Fibroblast of lung (primary cell): ENCODE data around the gene EXOC2. TPM values are rescaled to one million over a fixed set of nuclear protein-coding genes. Genes with fewer than 3 reads are reported as not detected.

Experiments used
- DNase-seq, 2 donors: peaks; one replicate each; pipeline versions ENCODE4 v3.0.0 to v3.0.0-alpha.2; 2010; ENCODE audit warnings: low read depth in 2 of 2
- H2AFZ ChIP-seq: 2 replicates; pipeline ENCODE4 v1.5.1; 2012; ENCODE audit warnings: low read length, control low read depth, inconsistent platforms
- H3K27ac ChIP-seq: 2 replicates; pipeline ENCODE4 v1.5.1; 2011; ENCODE audit warnings: low read length, control low read depth; ENCODE audit not compliant: insufficient read depth
- H3K27me3 ChIP-seq: 2 replicates; pipeline ENCODE4 v1.5.1; 2011; ENCODE audit warnings: mild to moderate bottlenecking, low read length; ENCODE audit not compliant: control insufficient read depth, insufficient read depth
- H3K36me3 ChIP-seq: 2 replicates; pipeline ENCODE4 v1.5.1; 2011; ENCODE audit warnings: low read length; ENCODE audit not compliant: control insufficient read depth, insufficient read depth
- H3K4me1 ChIP-seq: 2 replicates; pipeline ENCODE4 v1.5.1; 2011; ENCODE audit warnings: low read length; ENCODE audit not compliant: control insufficient read depth, insufficient read depth; ENCODE audit errors: extremely low read depth
- H3K4me2 ChIP-seq: 2 replicates; pipeline ENCODE4 v1.5.1; 2011; ENCODE audit warnings: low read length, control low read depth; ENCODE audit not compliant: insufficient read depth; ENCODE audit errors: extremely low read depth
- H3K4me3 ChIP-seq, 4 experiments: fragments of 200-600 bp in 1 of 4; sonication (generic) in 1 of 4; replicated peaks in 1 of 4; 2 replicates each; pipeline ENCODE4 v1.5.1; 2011 to 2016; ENCODE audit warnings: low read length in 4 of 4, low read depth in 3 of 4, mild to moderate bottlenecking in 3 of 4, control low read depth in 2 of 4, inconsistent platforms in 1 of 4, mixed read lengths in 1 of 4; ENCODE audit not compliant: insufficient read depth in 1 of 4; ENCODE audit errors: control extremely low read depth in 1 of 4
- H3K79me2 ChIP-seq: 2 replicates; pipeline ENCODE4 v1.5.1; 2012; ENCODE audit warnings: mild to moderate bottlenecking, low read length, inconsistent platforms; ENCODE audit not compliant: control insufficient read depth, insufficient read depth
- H3K9ac ChIP-seq: 2 replicates; pipeline ENCODE4 v1.5.1; 2011; ENCODE audit warnings: mild to moderate bottlenecking, low read length, control low read depth; ENCODE audit not compliant: insufficient read depth
- H3K9me3 ChIP-seq: 2 replicates; pipeline ENCODE4 v1.5.1; 2012; ENCODE audit warnings: low read depth, low read length; ENCODE audit not compliant: control insufficient read depth, insufficient read depth
- H4K20me1 ChIP-seq: 2 replicates; pipeline ENCODE4 v1.5.1; 2011; ENCODE audit warnings: low read length; ENCODE audit not compliant: control insufficient read depth, insufficient read depth; ENCODE audit errors: extremely low read depth
- EZH2 ChIP-seq: IDR thresholded peaks from 2 replicates; pipeline ENCODE4 v1.5.1; 2012; ENCODE audit warnings: low read length, control low read depth, mild to moderate bottlenecking; ENCODE audit errors: missing control alignments
- polyA plus RNA-seq, 2 donors: library from polyadenylated mRNA; depleted of rRNA in 1 of 2; stranded (reverse) in 1 of 2; unstranded in 1 of 2; fragments of >200 nt; gene quantifications; 2 replicates each; pipeline ENCODE4 v1.2.1, GENCODE V29; 2011 to 2012; ENCODE audit warnings: missing spikeins in 1 of 2
- total RNA-seq: library from RNA; depleted of rRNA; stranded (reverse); fragments of >200 nt; gene quantifications from 2 replicates; pipeline ENCODE4 v1.2.1, GENCODE V29; 2014
- TF ChIP-seq, protein P1 (sequence below), 2 donors: IDR thresholded peaks in 1 of 2; conservative IDR thresholded peaks in 1 of 2; 1 replicate in 1 of 2; 2 replicates in 1 of 2; pipeline ENCODE4 v1.5.1; 2011 to 2012; ENCODE audit warnings: low read length in 2 of 2, control low read depth in 1 of 2, inconsistent platforms in 1 of 2, low read depth in 1 of 2, mild to moderate bottlenecking in 1 of 2

Gene EXOC2
- total and polyA plus RNA-seq, 2 donors (not counting 1 experiment from before 2014, with no cell fraction given), result 19.7 to 42.3 TPM

DNA sequence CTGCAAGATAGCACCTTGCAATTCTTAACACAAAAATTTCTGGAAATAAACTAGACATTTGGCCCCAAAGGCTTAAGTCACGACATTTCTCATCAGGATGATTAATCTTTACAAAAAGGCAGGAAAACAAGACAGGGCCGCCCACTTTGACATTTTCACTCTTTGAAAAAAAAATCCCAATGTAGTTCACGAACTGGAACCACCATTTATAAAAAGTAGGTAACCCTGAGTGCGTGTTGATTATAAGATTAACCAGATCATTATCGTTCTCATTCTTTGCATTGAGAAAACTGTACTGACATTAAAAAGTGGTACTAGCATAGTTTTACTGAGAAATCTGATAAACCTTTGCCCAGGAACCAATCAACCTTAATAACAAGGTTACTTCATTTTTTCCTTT is 144.8 kb downstream of the EXOC2 start:
- no peak overlapping the region for H2AFZ ChIP-seq
- no peak overlapping the region for H3K4me2 ChIP-seq
- H3K9me3 ChIP-seq, result no peaks in the 10 kb centered on the region
- H3K4me1 ChIP-seq, result no peaks in the 10 kb centered on the region
- no peaks in the 10 kb centered on the region for H4K20me1 ChIP-seq
- H3K9ac ChIP-seq, result no peak overlapping the region
- no peak overlapping the region for H3K27ac ChIP-seq
- no peaks in the 10 kb centered on the region for H3K36me3 ChIP-seq
- no peaks in the 10 kb centered on the region for H3K27me3 ChIP-seq
- no peak overlapping the region for H3K4me3 ChIP-seq
- DNase-seq, result no peak
- H3K79me2 ChIP-seq, result no peaks in the 10 kb centered on the region
- TF ChIP-seq, protein P1, sequence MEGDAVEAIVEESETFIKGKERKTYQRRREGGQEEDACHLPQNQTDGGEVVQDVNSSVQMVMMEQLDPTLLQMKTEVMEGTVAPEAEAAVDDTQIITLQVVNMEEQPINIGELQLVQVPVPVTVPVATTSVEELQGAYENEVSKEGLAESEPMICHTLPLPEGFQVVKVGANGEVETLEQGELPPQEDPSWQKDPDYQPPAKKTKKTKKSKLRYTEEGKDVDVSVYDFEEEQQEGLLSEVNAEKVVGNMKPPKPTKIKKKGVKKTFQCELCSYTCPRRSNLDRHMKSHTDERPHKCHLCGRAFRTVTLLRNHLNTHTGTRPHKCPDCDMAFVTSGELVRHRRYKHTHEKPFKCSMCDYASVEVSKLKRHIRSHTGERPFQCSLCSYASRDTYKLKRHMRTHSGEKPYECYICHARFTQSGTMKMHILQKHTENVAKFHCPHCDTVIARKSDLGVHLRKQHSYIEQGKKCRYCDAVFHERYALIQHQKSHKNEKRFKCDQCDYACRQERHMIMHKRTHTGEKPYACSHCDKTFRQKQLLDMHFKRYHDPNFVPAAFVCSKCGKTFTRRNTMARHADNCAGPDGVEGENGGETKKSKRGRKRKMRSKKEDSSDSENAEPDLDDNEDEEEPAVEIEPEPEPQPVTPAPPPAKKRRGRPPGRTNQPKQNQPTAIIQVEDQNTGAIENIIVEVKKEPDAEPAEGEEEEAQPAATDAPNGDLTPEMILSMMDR (conservative IDR thresholded peaks at IDR 0.05 in 1 of 2, IDR thresholded peaks at IDR 0.05 in 1 of 2; ENCODE audit: low read depth in 1 of 2, low read length in 2 of 2), result no peak
- TF ChIP-seq EZH2, result no peak

DNA sequence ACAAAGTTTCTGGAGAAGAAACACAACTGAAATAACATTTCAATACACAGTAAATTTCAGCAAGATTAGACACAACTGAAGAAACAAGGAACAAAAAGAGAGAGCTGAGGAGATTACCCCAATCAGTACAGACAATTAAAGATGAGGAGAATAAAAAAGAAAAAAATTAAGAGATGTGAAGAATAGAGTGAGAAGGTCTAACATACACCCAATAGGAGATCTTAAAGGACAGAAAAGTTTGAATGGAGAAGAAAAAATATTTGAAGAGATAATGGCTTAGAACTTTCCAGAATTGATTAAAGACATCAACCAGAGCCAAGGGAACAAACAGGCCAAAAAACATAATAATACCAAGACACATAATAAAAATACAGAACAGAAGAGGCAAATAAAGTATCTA is 152.4 kb downstream of the EXOC2 start:
- Histone ChIP-seq H3K4me3 (no peak overlapping the region), H3K27ac (no peak overlapping the region), H4K20me1 (no peaks in the 10 kb centered on the region), H3K79me2 (no peaks in the 10 kb centered on the region), H3K9me3 (no peaks in the 10 kb centered on the region), H2AFZ (no peak overlapping the region), H3K36me3 (peaks cover 4% of the 10 kb centered on the region), H3K27me3 (no peaks in the 10 kb centered on the region), H3K4me2 (no peak overlapping the region), H3K9ac (no peak overlapping the region), H3K4me1 (no peaks in the 10 kb centered on the region)
- no peak for TF ChIP-seq EZH2
- TF ChIP-seq, protein P1 (conservative IDR thresholded peaks at IDR 0.05 in 1 of 2, IDR thresholded peaks at IDR 0.05 in 1 of 2; ENCODE audit: low read depth in 1 of 2, low read length in 2 of 2), result no peak
- no peak for DNase-seq

DNA sequence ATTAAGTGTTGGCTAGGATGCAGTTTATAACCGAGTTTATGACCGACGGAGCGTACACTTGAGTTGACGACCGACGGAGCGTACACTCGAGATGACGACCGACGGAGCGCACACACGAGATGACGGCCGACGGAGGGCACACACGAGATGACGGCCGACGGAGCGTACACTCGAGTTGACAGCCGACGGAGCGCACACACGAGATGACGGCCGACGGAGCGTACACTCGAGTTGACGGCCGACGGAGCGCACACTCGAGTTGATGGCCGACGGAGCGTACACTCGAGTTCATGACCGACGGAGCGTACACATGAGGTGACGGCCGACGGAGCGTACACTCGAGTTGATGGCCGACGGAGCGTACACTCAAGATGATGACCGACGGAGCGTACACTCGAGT is 155.8 kb downstream of the EXOC2 start:
- TF ChIP-seq EZH2, result no peak
- TF ChIP-seq, protein P1 (conservative IDR thresholded peaks at IDR 0.05 in 1 of 2, IDR thresholded peaks at IDR 0.05 in 1 of 2; ENCODE audit: low read depth in 1 of 2, low read length in 2 of 2), result no peak
- Histone ChIP-seq H3K9me3 (no peaks in the 10 kb centered on the region), H3K4me1 (no peaks in the 10 kb centered on the region), H3K9ac (no peak overlapping the region), H3K79me2 (no peaks in the 10 kb centered on the region), H2AFZ (no peak overlapping the region), H3K4me3 (no peak overlapping the region), H3K4me2 (no peak overlapping the region), H3K36me3 (peaks cover 4% of the 10 kb centered on the region), H3K27me3 (no peaks in the 10 kb centered on the region), H4K20me1 (no peaks in the 10 kb centered on the region), H3K27ac (no peak overlapping the region)
- no peak for DNase-seq
